PC-9 (cell line): ENCODE measurements around the gene RIC3. TPM values are rescaled to one million over a fixed set of nuclear protein-coding genes. Genes with fewer than 3 reads are reported as not detected.

Source experiments
- BruUV-seq: library from RNA; stranded (reverse); fragments of 400-500 nt; replicated peaks from 2 replicates; lab custom pipeline; 2021; lab: Mats Ljungman, UMichigan
- CTCF ChIA-PET: fragments of 300-600 bp; sonication (Branson Sonifier 250); formaldehyde crosslinking; loops from one replicate; lab custom pipeline; 2022; ENCODE audit warnings: antibody characterized with exemption; lab: Charles Lee
- POLR2A ChIA-PET: fragments of 300-600 bp; sonication (Branson Sonifier 250); formaldehyde crosslinking; loops from one replicate; lab custom pipeline; 2022; ENCODE audit warnings: antibody characterized with exemption; ENCODE audit not compliant: unreplicated experiment; lab: Charles Lee
- DNase-seq, 2 experiments: peaks; one replicate each; pipeline versions ENCODE4 v3.0.0 to v3.0.0-alpha.2; 2015 to 2022; ENCODE audit warnings: mixed read lengths in 1 of 2
- H2AFZ ChIP-seq: fragments of 200-600 bp; sonication (generic); 2 replicates; pipeline ENCODE4 v1.8.1; 2017; ENCODE audit warnings: antibody characterized with exemption
- H3F3A ChIP-seq: fragments of 200-600 bp; sonication (generic); 2 replicates; pipeline ENCODE4 v1.8.1; 2017; ENCODE audit warnings: antibody characterized with exemption, mild to moderate bottlenecking, low read depth; ENCODE audit not compliant: insufficient read depth
- H3K27ac ChIP-seq: fragments of 200-600 bp; sonication (generic); 2 replicates; pipeline ENCODE4 v1.6.1; 2016; ENCODE audit warnings: mixed run types
- H3K27me3 ChIP-seq: fragments of 200-600 bp; sonication (generic); 2 replicates; pipeline ENCODE4 v1.6.1; 2016; ENCODE audit warnings: low read depth, mixed run types; ENCODE audit not compliant: insufficient read depth
- H3K36me3 ChIP-seq: fragments of 200-600 bp; sonication (generic); 2 replicates; pipeline ENCODE4 v1.6.1; 2016; ENCODE audit warnings: low read depth, mixed run types
- H3K4me1 ChIP-seq: fragments of 200-600 bp; sonication (generic); replicated peaks from 2 replicates; pipeline ENCODE4 v1.6.1; 2016; ENCODE audit warnings: mixed run types; ENCODE audit not compliant: insufficient read depth
- H3K4me2 ChIP-seq: fragments of 200-600 bp; sonication (generic); 2 replicates; pipeline ENCODE4 v1.6.1; 2017; ENCODE audit warnings: mixed run types
- H3K4me3 ChIP-seq: fragments of 200-600 bp; sonication (generic); 2 replicates; pipeline ENCODE4 v1.6.1; 2016; ENCODE audit warnings: mixed run types
- H3K79me2 ChIP-seq: fragments of 200-600 bp; sonication (generic); 2 replicates; pipeline ENCODE4 v1.6.1; 2017; ENCODE audit warnings: low read depth, mixed run types
- H3K9me2 ChIP-seq: fragments of 200-600 bp; sonication (generic); 2 replicates; pipeline ENCODE4 v1.8.1; 2017; ENCODE audit warnings: mild to moderate bottlenecking; ENCODE audit not compliant: insufficient read depth
- H3K9me3 ChIP-seq: fragments of 200-600 bp; sonication (generic); 2 replicates; pipeline ENCODE4 v1.8.1; 2016; ENCODE audit warnings: low read depth; ENCODE audit not compliant: insufficient read depth
- H4K20me1 ChIP-seq: fragments of 200-600 bp; sonication (generic); 2 replicates; pipeline ENCODE4 v1.8.1; 2017; ENCODE audit not compliant: insufficient read depth
- EZH2 ChIP-seq: fragments of 200-600 bp; sonication (generic); IDR thresholded peaks from 2 replicates; pipeline ENCODE4 v1.8.0; 2017; ENCODE audit warnings: antibody characterized with exemption, low read depth
- intact Hi-C: fragments of 100-400 bp; cut with micrococcal nuclease; formaldehyde crosslinking; loops from one replicate; pipeline ENCODE4 v1.10.0; 2022; ENCODE audit not compliant: unreplicated experiment
- total RNA-seq: library from RNA; stranded (reverse); gene quantifications from 2 replicates; pipeline ENCODE4 v1.2.3, GENCODE V29; 2021
- TF ChIP-seq, protein P1 (sequence below): fragments of 200-600 bp; sonication (generic); conservative IDR thresholded peaks from 2 replicates; pipeline ENCODE4 v1.6.1; 2017; ENCODE audit warnings: mixed run types, antibody characterized with exemption, mild to moderate bottlenecking, moderate library complexity

The RIC3 gene
- total RNA-seq, 1 experiment from 2014 or later: not detected

DNA sequence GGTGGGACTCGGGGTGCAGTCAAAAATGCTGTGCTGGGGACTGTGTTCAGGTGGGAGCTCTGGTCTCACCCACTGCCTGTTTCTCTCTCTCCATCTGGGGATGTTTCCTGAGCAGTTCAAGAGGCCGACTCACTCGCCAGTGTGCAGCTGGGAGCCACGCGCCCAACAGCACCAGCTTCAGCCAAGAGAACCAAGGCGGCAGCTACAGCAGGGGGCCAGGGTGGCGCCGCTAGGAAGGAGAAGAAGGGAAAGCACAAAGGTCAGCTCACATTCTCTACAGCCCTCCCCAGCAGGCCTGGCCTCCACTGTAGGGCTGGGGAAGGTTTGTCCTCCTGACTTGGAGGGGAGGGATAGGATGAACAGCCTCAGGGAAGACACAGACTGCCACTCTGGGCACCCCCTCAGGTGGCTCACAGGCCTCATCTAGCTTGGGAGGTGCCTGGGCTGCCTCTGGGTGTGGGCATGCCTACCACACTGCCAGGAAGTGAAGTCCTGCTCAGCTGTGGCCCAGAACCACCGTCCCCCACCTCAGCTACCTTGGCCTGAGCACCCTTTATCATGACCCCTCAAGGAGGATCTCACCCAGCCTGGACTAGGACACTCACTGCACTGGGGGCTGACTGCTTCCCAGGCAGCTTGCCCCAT, 74.8 kb downstream of the RIC3 start:
- no peaks in the 10 kb centered on the region for H3K9me2 ChIP-seq
- no peak overlapping the region for H2AFZ ChIP-seq
- H3K4me1 ChIP-seq: no peaks in the 10 kb centered on the region
- H3K4me2 ChIP-seq: no peak overlapping the region
- intact Hi-C loops: no loop called here
- H3K27ac ChIP-seq: no peak overlapping the region
- H4K20me1 ChIP-seq: no peaks in the 10 kb centered on the region
- no peaks in the 10 kb centered on the region for H3K36me3 ChIP-seq
- no peak overlapping the region for H3K4me3 ChIP-seq
- no peaks in the 10 kb centered on the region for H3K9me3 ChIP-seq
- TF ChIP-seq, protein P1, sequence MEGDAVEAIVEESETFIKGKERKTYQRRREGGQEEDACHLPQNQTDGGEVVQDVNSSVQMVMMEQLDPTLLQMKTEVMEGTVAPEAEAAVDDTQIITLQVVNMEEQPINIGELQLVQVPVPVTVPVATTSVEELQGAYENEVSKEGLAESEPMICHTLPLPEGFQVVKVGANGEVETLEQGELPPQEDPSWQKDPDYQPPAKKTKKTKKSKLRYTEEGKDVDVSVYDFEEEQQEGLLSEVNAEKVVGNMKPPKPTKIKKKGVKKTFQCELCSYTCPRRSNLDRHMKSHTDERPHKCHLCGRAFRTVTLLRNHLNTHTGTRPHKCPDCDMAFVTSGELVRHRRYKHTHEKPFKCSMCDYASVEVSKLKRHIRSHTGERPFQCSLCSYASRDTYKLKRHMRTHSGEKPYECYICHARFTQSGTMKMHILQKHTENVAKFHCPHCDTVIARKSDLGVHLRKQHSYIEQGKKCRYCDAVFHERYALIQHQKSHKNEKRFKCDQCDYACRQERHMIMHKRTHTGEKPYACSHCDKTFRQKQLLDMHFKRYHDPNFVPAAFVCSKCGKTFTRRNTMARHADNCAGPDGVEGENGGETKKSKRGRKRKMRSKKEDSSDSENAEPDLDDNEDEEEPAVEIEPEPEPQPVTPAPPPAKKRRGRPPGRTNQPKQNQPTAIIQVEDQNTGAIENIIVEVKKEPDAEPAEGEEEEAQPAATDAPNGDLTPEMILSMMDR: no peak
- TF ChIP-seq EZH2: no peak
- CTCF ChIA-PET: no interaction called here
- no peaks in the 10 kb centered on the region for H3F3A ChIP-seq
- H3K79me2 ChIP-seq: no peaks in the 10 kb centered on the region
- BruUV-seq: no TSS peak
- DNase-seq: no peak
- no peaks in the 10 kb centered on the region for H3K27me3 ChIP-seq
- POLR2A ChIA-PET: no interaction called here

DNA sequence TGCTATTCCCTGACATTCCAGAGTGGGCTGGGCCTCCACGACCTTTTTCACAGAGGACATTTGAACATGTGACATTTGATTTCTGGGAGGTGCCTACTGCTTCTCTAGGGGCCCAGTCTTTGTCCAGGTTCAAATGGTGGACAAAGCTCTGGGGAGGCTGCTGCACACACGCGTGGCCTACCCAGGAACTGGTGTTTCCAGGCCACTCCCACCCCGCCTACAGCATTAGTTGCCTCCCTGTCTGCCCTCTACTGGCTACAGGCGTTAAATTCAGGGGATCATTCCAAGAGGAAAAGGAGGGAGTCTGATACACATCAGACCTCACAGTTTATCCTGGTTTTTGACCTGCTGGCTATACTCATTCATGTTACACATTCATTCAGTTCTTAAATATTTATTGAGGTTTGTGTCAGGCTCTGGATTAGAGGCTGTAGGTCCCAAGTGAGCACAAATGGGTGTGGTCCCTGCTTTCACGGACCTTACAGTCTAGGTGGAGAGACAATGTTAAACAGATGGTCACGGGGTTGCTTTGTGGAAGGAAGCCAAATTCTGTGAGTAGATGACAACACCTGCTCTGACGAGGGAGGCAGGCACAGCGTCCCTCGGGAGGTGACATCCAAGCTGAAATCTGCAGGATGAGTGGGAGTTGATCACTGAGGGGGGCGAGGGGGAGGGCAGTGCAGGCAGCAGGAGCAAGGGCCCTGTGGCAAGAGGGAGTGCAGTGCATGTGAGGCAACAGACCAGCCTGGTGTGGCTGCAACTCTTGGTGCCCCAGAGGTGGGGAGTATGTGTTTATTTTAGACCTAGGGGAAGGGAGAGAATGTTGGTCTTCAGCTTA, 76.0 kb downstream of the RIC3 start:
- Histone ChIP-seq H3K4me2 (peak overlapping the region; percentile 23; the same call in 1 of the 2 replicates), H3K79me2 (no peaks in the 10 kb centered on the region), H2AFZ (no peak overlapping the region), H3K36me3 (no peaks in the 10 kb centered on the region), H3K27ac (no peak overlapping the region), H3K27me3 (no peaks in the 10 kb centered on the region), H3K4me1 (no peaks in the 10 kb centered on the region), H3K9me3 (no peaks in the 10 kb centered on the region), H3K9me2 (no peaks in the 10 kb centered on the region), H3F3A (no peaks in the 10 kb centered on the region), H4K20me1 (no peaks in the 10 kb centered on the region), H3K4me3 (no peak overlapping the region)
- intact Hi-C loops: loop anchor here (1.0 kb wide), 1 partner anchor 200 kb away; no protein-coding TSS in a partner anchor
- ChIA-PET CTCF (no interaction called here), POLR2A (no interaction called here)
- BruUV-seq: no TSS peak
- peak in 1 of 2 experiments; percentile 31 for DNase-seq
- no peak for TF ChIP-seq EZH2
- TF ChIP-seq, protein P1: peak; percentile 58

DNA sequence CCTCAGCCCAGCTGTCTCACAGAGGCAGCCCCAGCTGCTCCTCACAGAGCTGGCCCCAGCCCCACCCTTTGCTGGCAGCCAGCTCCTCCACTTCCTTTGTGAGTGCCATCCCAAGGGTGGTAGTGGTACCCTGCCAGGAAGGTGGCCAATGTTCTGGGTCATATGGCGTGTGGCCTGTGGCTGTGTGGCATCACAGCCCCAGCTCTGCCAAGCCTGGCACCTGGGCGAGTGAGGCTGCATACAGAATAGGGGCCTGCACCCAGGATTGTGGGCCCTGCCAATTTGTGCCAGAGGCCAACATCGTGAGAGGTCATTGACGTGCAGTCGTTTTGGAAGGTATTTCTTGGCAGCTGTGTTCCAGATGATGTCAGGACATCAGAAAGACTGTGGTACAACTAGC, 77.1 kb downstream of the RIC3 start:
- intact Hi-C loops: loop anchor here (1.0 to 2.0 kb wide), 2 partner anchors 59 to 198 kb away; no protein-coding TSS in a partner anchor
- BruUV-seq: no TSS peak
- Histone ChIP-seq H3K4me1 (no peaks in the 10 kb centered on the region), H3K27me3 (peaks cover 4% of the 10 kb centered on the region; the same call in 1 of the 2 replicates), H3F3A (no peaks in the 10 kb centered on the region), H3K79me2 (no peaks in the 10 kb centered on the region), H3K4me3 (no peak overlapping the region), H3K27ac (no peak overlapping the region), H3K36me3 (no peaks in the 10 kb centered on the region), H3K9me2 (no peaks in the 10 kb centered on the region), H4K20me1 (no peaks in the 10 kb centered on the region), H3K4me2 (no peak overlapping the region), H2AFZ (no peak overlapping the region), H3K9me3 (no peaks in the 10 kb centered on the region)
- CTCF ChIA-PET: interaction anchor here (1.0 to 1.5 kb wide), 2 partner anchors 57 to 58 kb away, joined by 3 to 4 read pairs; no protein-coding TSS in a partner anchor
- DNase-seq: no peak
- POLR2A ChIA-PET: no interaction called here
- TF ChIP-seq, protein P1: no peak
